Fibroblast of lung (primary cell): Measurements from ENCODE around the gene BLOC1S6.

Experiments
- CTCF ChIP-seq, 2 donors: IDR thresholded peaks in 1 of 2; conservative IDR thresholded peaks in 1 of 2; 1 replicate in 1 of 2; 2 replicates in 1 of 2; pipeline ENCODE4 v1.5.1; 2011 to 2012; ENCODE audit warnings: low read length in 2 of 2, control low read depth in 1 of 2, inconsistent platforms in 1 of 2, low read depth in 1 of 2, mild to moderate bottlenecking in 1 of 2
- EZH2 ChIP-seq: IDR thresholded peaks from 2 replicates; pipeline ENCODE4 v1.5.1; 2012; ENCODE audit warnings: low read length, control low read depth, mild to moderate bottlenecking; ENCODE audit errors: missing control alignments

- no peak for TF ChIP-seq CTCF (conservative IDR thresholded peaks at IDR 0.05 in 1 of 2, IDR thresholded peaks at IDR 0.05 in 1 of 2; ENCODE audit: low read depth in 1 of 2, low read length in 2 of 2)
- TF ChIP-seq EZH2, result no peak
Measured at GRCh38 chr15:45606841-45607240, 19.7 kb downstream of the BLOC1S6 start.
